IMR-90 (cell line): ENCODE results near the gene TBRG4. TPM values are rescaled to one million over a fixed set of nuclear protein-coding genes. Genes with fewer than 3 reads are reported as not detected.

Experiments
- ATAC-seq: fragments of 200-7000 bp; cut with Tn5 transposase; 2 replicates; pipeline ENCODE4 v1.9.1; 2020; ENCODE audit warnings: low read depth, mild to moderate bottlenecking, moderate library complexity
- BruUV-seq: library from RNA; stranded (reverse); fragments of 400-500 nt; replicated peaks from 2 replicates; lab custom pipeline; 2021; lab: Mats Ljungman, UMichigan
- CTCF ChIA-PET: fragments of 300-600 bp; formaldehyde crosslinking; extraction: SDS; loops from one replicate; lab custom pipeline; 2021; ENCODE audit warnings: antibody characterized with exemption; lab: Yijun Ruan, JAX
- POLR2A ChIA-PET: fragments of 300-600 bp; sonication (Branson Sonifier 250); formaldehyde crosslinking; loops from one replicate; lab custom pipeline; 2022; ENCODE audit warnings: antibody characterized with exemption; ENCODE audit not compliant: unreplicated experiment; lab: Charles Lee
- DNase-seq: peaks from one replicate; pipeline ENCODE4 v3.0.0; 2013
- H2AFZ ChIP-seq: replicated peaks from 2 replicates; pipeline ENCODE3; 2013; ENCODE audit warnings: low read length, mild to moderate bottlenecking; ENCODE audit not compliant: poor library complexity
- H2AK5ac ChIP-seq: 2 replicates; pipeline ENCODE4 v1.6.1; 2013; ENCODE audit warnings: low read depth, low read length, inconsistent platforms
- H2AK9ac ChIP-seq: replicated peaks from 2 replicates; pipeline ENCODE3; 2013; ENCODE audit warnings: mild to moderate bottlenecking, low read depth, low read length, moderate library complexity; ENCODE audit not compliant: poor library complexity
- H2BK120ac ChIP-seq: 2 replicates; pipeline ENCODE4 v1.6.1; 2013; ENCODE audit warnings: low read depth, low read length, inconsistent platforms
- H2BK15ac ChIP-seq: 3 replicates; pipeline ENCODE4 v1.6.1; 2013; ENCODE audit warnings: low read depth, low read length, inconsistent platforms
- H2BK20ac ChIP-seq: 2 replicates; pipeline ENCODE4 v1.6.1; 2013; ENCODE audit warnings: low read depth, mild to moderate bottlenecking, inconsistent platforms, low read length, moderate library complexity
- H2BK5ac ChIP-seq: 2 replicates; pipeline ENCODE4 v1.6.1; 2013; ENCODE audit warnings: mild to moderate bottlenecking, low read depth, low read length, inconsistent platforms; ENCODE audit not compliant: poor library complexity, severe bottlenecking
- H3K14ac ChIP-seq: replicated peaks from 2 replicates; pipeline ENCODE4 v1.6.1; 2013; ENCODE audit warnings: low read depth, low read length, inconsistent platforms
- H3K18ac ChIP-seq: 2 replicates; pipeline ENCODE4 v1.6.1; 2013; ENCODE audit warnings: low read depth, low read length, control low read depth
- H3K23ac ChIP-seq: 2 replicates; pipeline ENCODE4 v1.6.1; 2013; ENCODE audit warnings: low read depth, low read length, inconsistent platforms
- H3K27ac ChIP-seq: 2 replicates; pipeline ENCODE4 v1.5.1; 2013; ENCODE audit warnings: mild to moderate bottlenecking, control low read depth, low read length; ENCODE audit not compliant: insufficient read depth
- H3K27me3 ChIP-seq: 2 replicates; pipeline ENCODE4 v1.6.1; 2013; ENCODE audit warnings: low read length; ENCODE audit not compliant: control insufficient read depth, insufficient read depth
- H3K36me3 ChIP-seq: 2 replicates; pipeline ENCODE4 v1.6.1; 2013; ENCODE audit warnings: low read length, mixed read lengths; ENCODE audit not compliant: control insufficient read depth, insufficient read depth
- H3K4ac ChIP-seq: 2 replicates; pipeline ENCODE4 v1.6.1; 2013; ENCODE audit warnings: low read depth, low read length, inconsistent platforms
- H3K4me1 ChIP-seq: 2 replicates; pipeline ENCODE4 v1.6.1; 2013; ENCODE audit warnings: low read length, mixed read lengths; ENCODE audit not compliant: control insufficient read depth, insufficient read depth
- H3K4me2 ChIP-seq: 2 replicates; pipeline ENCODE4 v1.6.1; 2013; ENCODE audit warnings: low read depth, mild to moderate bottlenecking, control low read depth, low read length, moderate library complexity
- H3K4me3 ChIP-seq: 2 replicates; pipeline ENCODE4 v1.5.1; 2013; ENCODE audit warnings: low read depth, mild to moderate bottlenecking, control low read depth, low read length, moderate library complexity; ENCODE audit not compliant: insufficient read depth
- H3K56ac ChIP-seq: 2 replicates; pipeline ENCODE4 v1.6.1; 2013; ENCODE audit warnings: low read length, inconsistent platforms; ENCODE audit not compliant: insufficient read depth; ENCODE audit errors: extremely low read depth
- H3K79me1 ChIP-seq, 2 experiments: 2 replicates each; pipeline ENCODE4 v1.6.1; 2013; ENCODE audit warnings: low read length in 2 of 2, inconsistent platforms in 1 of 2, low read depth in 1 of 2
- H3K9ac ChIP-seq: 2 replicates; pipeline ENCODE4 v1.6.1; 2013; ENCODE audit warnings: low read depth, low read length, control low read depth
- H3K9me1 ChIP-seq: 2 replicates; pipeline ENCODE4 v1.6.1; 2013; ENCODE audit warnings: low read length, inconsistent platforms; ENCODE audit not compliant: insufficient read depth
- H3K9me3 ChIP-seq: 2 replicates; pipeline ENCODE4 v1.6.1; 2013; ENCODE audit warnings: low read length; ENCODE audit not compliant: control insufficient read depth, insufficient read depth
- H4K20me1 ChIP-seq: 2 replicates; pipeline ENCODE4 v1.6.1; 2013; ENCODE audit warnings: low read length, inconsistent platforms; ENCODE audit not compliant: insufficient read depth
- H4K5ac ChIP-seq: 2 replicates; pipeline ENCODE4 v1.6.1; 2013; ENCODE audit warnings: mild to moderate bottlenecking, low read depth, low read length, control low read depth
- H4K8ac ChIP-seq, 2 experiments: 2 replicates each; pipeline ENCODE4 v1.6.1; 2013; ENCODE audit warnings: low read depth in 2 of 2, low read length in 2 of 2, control low read depth in 1 of 2, inconsistent platforms in 1 of 2
- H4K91ac ChIP-seq: 2 replicates; pipeline ENCODE4 v1.6.1; 2013; ENCODE audit warnings: low read depth, low read length, inconsistent platforms; ENCODE audit not compliant: insufficient read depth
- CEBPB ChIP-seq: IDR thresholded peaks from 2 replicates; pipeline ENCODE4 v1.6.1; 2012; ENCODE audit warnings: low read depth, low read length, improper control_type of control experiment
- CTCF ChIP-seq: conservative IDR thresholded peaks from 2 replicates; pipeline ENCODE4 v1.5.1; 2012; ENCODE audit warnings: mild to moderate bottlenecking, low read depth, low read length, improper control_type of control experiment
- ELK1 ChIP-seq: fragments of 150-350 bp; IDR thresholded peaks from 2 replicates; pipeline ENCODE4 v1.6.1; 2016; ENCODE audit warnings: low read depth, mild to moderate bottlenecking, low read length, moderate library complexity, borderline replicate concordance
- FOS ChIP-seq: fragments of 150-350 bp; IDR thresholded peaks from 2 replicates; pipeline ENCODE4 v1.6.1; 2016; ENCODE audit warnings: low read depth, low read length
- MAFK ChIP-seq: IDR thresholded peaks from 2 replicates; pipeline ENCODE4 v1.6.1; 2012; ENCODE audit warnings: low read depth, low read length, improper control_type of control experiment
- MAZ ChIP-seq: IDR thresholded peaks from 2 replicates; pipeline ENCODE4 v1.6.1; 2012; ENCODE audit warnings: low read depth, mild to moderate bottlenecking, low read length, improper control_type of control experiment, moderate library complexity, borderline replicate concordance
- MXI1 ChIP-seq: IDR thresholded peaks from 2 replicates; pipeline ENCODE4 v1.6.1; 2012; ENCODE audit warnings: low read depth, mild to moderate bottlenecking, low read length, moderate library complexity, borderline replicate concordance
- NFE2L2 ChIP-seq: fragments of 150-350 bp; IDR thresholded peaks from 2 replicates; pipeline ENCODE4 v1.6.1; 2016; ENCODE audit warnings: low read depth, mild to moderate bottlenecking, low read length
- RCOR1 ChIP-seq: IDR thresholded peaks from 2 replicates; pipeline ENCODE4 v1.6.1; 2012; ENCODE audit warnings: mild to moderate bottlenecking, low read length, improper control_type of control experiment; ENCODE audit not compliant: insufficient replicate concordance
- RFX5 ChIP-seq: IDR thresholded peaks from 2 replicates; pipeline ENCODE4 v1.8.0; 2012; ENCODE audit warnings: low read depth, mild to moderate bottlenecking, low read length, moderate library complexity
- SMC3 ChIP-seq: fragments of 150-350 bp; IDR thresholded peaks from 2 replicates; pipeline ENCODE4 v1.6.1; 2016; ENCODE audit warnings: low read depth, mild to moderate bottlenecking, antibody characterized with exemption, low read length, moderate library complexity
- WGBS, 2 experiments: methylation state at CpG; one replicate each; pipeline versions ENCODE4 v1.1.5 to v1.1.7; 2013; ENCODE audit warnings: missing lambda C conversion rate in 2 of 2; ENCODE audit not compliant: insufficient read length in 1 of 2; ENCODE audit errors: extremely low coverage in 2 of 2; 5-methylcytosine and 5-hydroxymethylcytosine counted together
- dilution Hi-C: fragments of 300-500 bp; cut with HindIII; formaldehyde crosslinking; loops from one replicate; pipeline ENCODE4 v1.14.3; 2018; ENCODE audit warnings: low sequenced_read_pairs; ENCODE audit not compliant: unreplicated experiment
- in situ Hi-C: fragments of 300-500 bp; cut with MboI; formaldehyde crosslinking; loops from 3 replicates; pipeline ENCODE4 v1.14.3; 2019; ENCODE audit warnings: low sequenced_read_pairs, inconsistent platforms, mixed read lengths
- intact Hi-C: fragments of 100-400 bp; cut with micrococcal nuclease; formaldehyde crosslinking; loops from 2 replicates; pipeline ENCODE4 v1.10.0; 2022
- polyA plus RNA-seq, 3 experiments: library from polyadenylated mRNA; depleted of rRNA; stranded (reverse); fragments of >200 nt; gene quantifications; 2 replicates each; pipeline ENCODE4 v1.2.3, GENCODE V29; 2012; ENCODE audit warnings: low replicate concordance in 1 of 3
- total RNA-seq: library from RNA; depleted of rRNA; stranded (reverse); fragments of >200 nt; gene quantifications from 2 replicates; pipeline ENCODE4 v1.2.3, GENCODE V29; 2012

Gene TBRG4
- total and polyA plus RNA-seq, 2 of the 4 experiments (the other 2 are of a cell fraction), result 71.6 to 77.6 TPM

- Histone ChIP-seq H2AK9ac (no peak overlapping the region), H3K56ac (no peak overlapping the region), H2BK120ac (no peak overlapping the region), H2BK15ac (no peak overlapping the region), H3K36me3 (no peaks in the 10 kb centered on the region), H2AK5ac (no peak overlapping the region), H3K9me3 (no peaks in the 10 kb centered on the region), H3K4me3 (no peak overlapping the region), H4K8ac (no peak overlapping the region), H3K27me3 (peaks cover 55% of the 10 kb centered on the region), H2BK20ac (no peak overlapping the region), H3K4me1 (no peaks in the 10 kb centered on the region), H4K91ac (no peak overlapping the region), H3K4me2 (no peak overlapping the region), H4K20me1 (no peaks in the 10 kb centered on the region), H3K23ac (no peak overlapping the region; the same call in 1 of the 2 replicates), H3K4ac (no peak overlapping the region), H3K9me1 (no peaks in the 10 kb centered on the region), H3K18ac (no peak overlapping the region), H4K5ac (no peak overlapping the region), H3K79me1 (no peaks in the 10 kb centered on the region), H3K9ac (no peak overlapping the region), H3K14ac (no peak overlapping the region), H2BK5ac (no peak overlapping the region), H2AFZ (no peak overlapping the region), H3K27ac (no peak overlapping the region)
- no peak for TF ChIP-seq SMC3
- TF ChIP-seq FOS, result no peak
- no peak for TF ChIP-seq MXI1
- no peak for TF ChIP-seq RFX5
- no peak for TF ChIP-seq MAFK
- TF ChIP-seq CEBPB, result no peak
- TF ChIP-seq MAZ, result no peak
- no peak for TF ChIP-seq RCOR1
- no peak for TF ChIP-seq NFE2L2
- no peak for TF ChIP-seq ELK1
- no peak for TF ChIP-seq CTCF
- DNase-seq (peak; percentile 4), ATAC-seq (no peak)
- ChIA-PET POLR2A (no interaction called here), CTCF (no interaction called here)
- 0% methylated on average over 1 of the region's 3 CpGs; no CpG with 5 or more reads in 1 of the 2 experiments for whole genome bisulfite sequencing, 2 experiments
- in situ Hi-C loops, result loop anchor here (5.0 to 10.0 kb wide), 2 partner anchors 99 to 702 kb away; no protein-coding TSS in a partner anchor
- intact Hi-C loops, result no loop called here
- dilution Hi-C loops, result no loop called here
- no TSS peak for BruUV-seq
Measured at GRCh38 chr7:45153233-45153632, 41.7 kb upstream of the TBRG4 start.
